ENCODE measurements around the gene INF2.

- TF ChIP-seq CTCF (IDR thresholded peaks at IDR 0.05) (no peak), EZH2 (IDR thresholded peaks at IDR 0.05) (no peak)
Measured at GRCh38 chr14:104704252-104704651, 14.8 kb downstream of the INF2 start.

Measured in neural progenitor cell (in vitro differentiated cells).